A172 (cell line): ENCODE data around the gene SREK1. TPM values are rescaled to one million over a fixed set of nuclear protein-coding genes. Genes with fewer than 3 reads are reported as not detected.
"Not testable (repeated sequence)": the region's sequence is repeated elsewhere in the genome, so short reads cannot be mapped to it uniquely, and the experiment has no call there.

Experiments used
- DNase-seq: peaks from one replicate; pipeline ENCODE4 v3.0.0-alpha.2; 2015; ENCODE audit warnings: low spot score
- total RNA-seq: library from RNA; depleted of rRNA; stranded (reverse); fragments of >200 nt; shearing (Covaris generic); gene quantifications from 2 replicates; pipeline ENCODE4 v1.2.3, GENCODE V29; 2014; rRNA removed

Gene SREK1
- total RNA-seq, 1 experiment from 2014 or later = 48.6 TPM

- no peak for DNase-seq
Observed at GRCh38 chr5:66222455-66222854, 78.4 kb downstream of the SREK1 start.

GRCh38 chr5:66222896-66223295, 78.8 kb downstream of the SREK1 start:
- not testable (repeated sequence) for DNase-seq

- DNase-seq = peak; percentile 21
Observed at GRCh38 chr5:66223637-66224036, 79.5 kb downstream of the SREK1 start.

- no peak for DNase-seq
Observed at GRCh38 chr5:66224274-66224673, 80.2 kb downstream of the SREK1 start.

GRCh38 chr5:66224773-66225553, 80.9 kb downstream of the SREK1 start:
- no peak for DNase-seq

- no peak for DNase-seq
Observed at GRCh38 chr5:66230551-66230950, 86.5 kb downstream of the SREK1 start.

- DNase-seq = no peak
Observed at GRCh38 chr5:66231508-66231907, 87.4 kb downstream of the SREK1 start.

GRCh38 chr5:66232275-66232674, 88.2 kb downstream of the SREK1 start:
- DNase-seq = no peak

GRCh38 chr5:66232706-66233445, 88.8 kb downstream of the SREK1 start:
- no peak for DNase-seq

Other genes starting within 250 kb of the SREK1 start
- 114 and 125 TPM in 2 replicates for gene ERBIN, start 217.7 kb upstream of the SREK1 start, total RNA-seq